ENCODE measurements around the gene DEDD2.
"Not testable (repeated sequence)": the region's sequence is repeated elsewhere in the genome, so short reads cannot be mapped to it uniquely, and the experiment has no call there.

DEDD2 gene, protein sequence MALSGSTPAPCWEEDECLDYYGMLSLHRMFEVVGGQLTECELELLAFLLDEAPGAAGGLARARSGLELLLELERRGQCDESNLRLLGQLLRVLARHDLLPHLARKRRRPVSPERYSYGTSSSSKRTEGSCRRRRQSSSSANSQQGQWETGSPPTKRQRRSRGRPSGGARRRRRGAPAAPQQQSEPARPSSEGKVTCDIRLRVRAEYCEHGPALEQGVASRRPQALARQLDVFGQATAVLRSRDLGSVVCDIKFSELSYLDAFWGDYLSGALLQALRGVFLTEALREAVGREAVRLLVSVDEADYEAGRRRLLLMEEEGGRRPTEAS

DNA sequence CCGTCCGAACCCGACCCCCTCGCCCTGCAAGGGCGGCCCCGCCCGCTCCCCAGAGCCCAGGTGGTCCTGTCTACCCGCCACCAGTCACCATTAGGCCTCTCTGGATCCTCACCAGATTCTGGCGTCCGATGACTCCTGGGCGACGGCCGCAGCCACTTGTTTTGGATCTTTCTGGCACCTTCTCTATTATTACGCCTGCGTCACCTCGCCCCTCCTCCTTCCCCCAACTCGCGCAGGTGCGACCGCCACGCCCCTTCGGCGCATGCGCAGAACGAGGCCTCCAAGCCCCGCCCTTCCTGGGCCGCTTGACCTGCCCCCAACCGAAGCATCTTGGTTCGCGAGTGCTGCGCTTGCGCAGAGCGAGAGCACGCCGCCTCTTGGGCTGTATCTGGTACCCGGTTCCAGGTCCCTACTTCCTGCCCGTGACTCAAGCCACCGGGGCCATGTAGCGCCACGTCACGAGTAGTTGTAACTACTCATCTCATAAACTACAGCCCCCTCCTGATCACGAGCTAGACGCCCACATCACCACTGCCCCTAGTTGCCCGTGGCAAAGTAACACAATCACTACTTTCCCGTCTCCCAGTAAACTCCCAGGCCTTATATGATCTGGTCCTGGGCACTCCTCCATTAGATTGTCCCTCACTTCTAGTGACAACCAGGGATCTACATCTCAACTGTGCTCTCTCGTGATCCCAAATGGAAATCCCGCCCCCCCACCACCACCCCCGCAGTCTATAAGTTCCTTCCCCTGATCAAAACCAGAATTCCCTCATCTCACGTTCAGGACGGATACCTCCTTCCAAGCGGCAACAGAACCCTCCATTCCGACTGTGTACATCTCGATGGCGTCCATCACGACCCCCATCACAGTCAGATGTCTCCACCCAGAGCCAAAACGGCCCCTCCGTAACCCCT, at the start of gene DEDD2:
TSS of gene DEDD2 (minus strand) at position 158 of the 918 bp plus-strand sequence. CDS start 670 bp downstream, outside the sequence.
- Histone ChIP-seq H3K36me3 (peaks cover 30 to 46% (median 35%) of the 10 kb centered on the region in 11 experiments), H3K4me2 (peak within 1 kb of the TSS; percentile 90 to 100 (median 99)), H4K20me1 (peaks cover 33 to 65% (median 47%) of the 10 kb centered on the region in 11 experiments; a peak in 20 of 22 replicates), H3K9ac (peak within 1 kb of the TSS; percentile 76 to 94 (median 85)), H3K27ac (peak within 1 kb of the TSS; percentile 66 to 87 (median 76)), H3K27me3 (no peaks in the 10 kb centered on the region), H3K4me3 (peak within 1 kb of the TSS; percentile 79 to 96 (median 88)), H3K4me1 (peaks cover 60 to 80% (median 67%) of the 10 kb centered on the region in 10 experiments), H3K9me3 (replicated peaks in 1 of 11) (0 out of 22 replicates have a peak, but pooled peaks cover 0 to 1% (median 0%) of the 10 kb centered on the region in 11 experiments)
- no peak for TF ChIP-seq Cebpa-rat (IDR thresholded peaks at IDR 0.05)

DNA sequence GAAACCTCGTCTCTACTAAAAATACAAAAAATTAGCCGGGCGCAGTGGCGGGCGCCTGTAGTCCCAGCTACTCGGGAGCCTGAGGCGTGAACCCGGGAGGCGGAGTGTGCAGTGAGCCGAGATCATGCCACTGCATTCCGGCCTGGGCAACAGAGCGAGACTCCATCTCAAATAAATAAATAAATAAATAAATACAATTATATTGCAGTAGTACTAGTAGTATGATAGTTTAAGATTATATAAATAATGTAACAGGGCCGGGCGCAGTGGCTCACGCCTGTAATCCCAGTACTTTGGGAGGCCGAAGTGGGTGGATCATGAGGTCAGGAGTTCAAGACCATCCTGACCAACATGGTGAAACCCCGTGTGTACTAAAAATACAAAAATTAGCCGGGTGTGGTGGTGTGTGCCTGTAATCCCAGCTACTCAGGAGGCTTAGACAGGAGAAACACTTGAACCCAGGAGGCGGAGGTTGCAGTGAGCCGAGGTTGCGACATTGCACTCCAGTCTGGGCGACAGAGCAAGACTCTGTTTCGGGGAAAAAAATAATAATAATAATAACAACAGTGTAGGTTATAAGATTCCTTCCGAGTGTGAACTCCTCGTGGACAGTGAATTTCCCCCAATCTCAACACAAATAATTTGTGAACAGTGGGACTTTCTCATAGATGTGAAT, 49.6 kb upstream of the DEDD2 start:
- Histone ChIP-seq H4K20me1 (peaks cover 0 to 10% (median 0%) of the 10 kb centered on the region in 11 experiments; a peak in 3 of 22 replicates), H3K4me1 (peaks cover 20 to 40% (median 35%) of the 10 kb centered on the region in 10 experiments), H3K4me3 (peak overlapping the region in 5 of 10 experiments; percentile 60 to 74 (median 71); a peak in 5 of 20 replicates), H3K9ac (peak overlapping the region in 4 of 11 experiments; percentile 89 to 98 (median 93); a peak in 7 of 22 replicates), H3K27ac (peak overlapping the region in 1 of 11 experiments; percentile 96; a peak in 2 of 22 replicates), H3K4me2 (peak overlapping the region; percentile 71 to 97 (median 92))
- H3K27me3 ChIP-seq; H3K36me3 ChIP-seq; H3K9me3 ChIP-seq (replicated peaks in 1 of 11): not testable (repeated sequence)
- 0 out of 22 replicates have a peak, but pooled peaks of 3 of the 11 experiments have one; percentile 13 to 23 (median 14) for TF ChIP-seq Cebpa-rat (IDR thresholded peaks at IDR 0.05)

DNA sequence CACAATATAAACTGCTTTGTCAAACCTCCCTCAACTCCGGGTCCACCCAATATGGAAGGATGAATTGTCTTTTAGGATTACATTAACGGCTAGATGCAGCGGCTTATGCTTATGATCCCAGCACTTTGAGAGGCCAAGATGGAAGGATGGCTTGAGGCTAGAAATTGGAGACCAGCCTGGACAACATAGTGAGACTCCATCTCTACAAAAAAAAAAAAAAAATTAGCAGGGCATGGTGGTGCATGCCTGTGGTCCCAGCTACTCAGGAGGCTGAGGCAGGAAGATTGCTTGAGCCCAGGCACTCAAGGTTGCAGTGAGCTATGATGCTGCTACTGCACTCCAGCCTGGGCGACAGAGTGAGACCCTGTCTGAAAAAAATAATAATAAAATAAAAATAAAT, 48.6 kb upstream of the DEDD2 start:
- not testable (repeated sequence) for H3K4me2 ChIP-seq; H4K20me1 ChIP-seq; H3K9me3 ChIP-seq (replicated peaks in 1 of 11); H3K36me3 ChIP-seq; H3K4me3 ChIP-seq; H3K27ac ChIP-seq; H3K27me3 ChIP-seq; H3K9ac ChIP-seq
- H3K4me1 ChIP-seq = peaks cover 10 to 31% (median 28%) of the 10 kb centered on the region in 10 experiments

DNA sequence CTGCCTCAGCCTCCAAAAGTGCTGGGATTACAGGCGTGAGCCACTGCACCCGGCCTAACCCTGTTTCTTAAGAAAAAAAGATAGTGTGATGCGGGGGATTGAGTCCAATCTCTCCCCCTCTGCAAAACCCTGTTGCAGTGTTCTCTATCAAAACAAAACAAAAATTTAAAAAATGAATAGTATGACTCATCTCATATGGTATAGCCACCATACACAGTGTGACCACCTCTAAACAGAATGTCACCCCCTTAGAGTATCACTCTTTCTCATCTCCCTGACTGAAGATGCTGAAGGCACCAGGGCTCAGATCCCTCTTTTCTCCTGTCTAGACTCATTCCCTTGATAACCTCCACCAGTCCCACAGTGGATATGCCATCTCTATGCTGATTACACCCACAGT, 44.3 kb upstream of the DEDD2 start:
- Histone ChIP-seq H4K20me1 (no peaks in the 10 kb centered on the region), H3K27ac (no peak overlapping the region), H3K4me1 (peaks cover 0 to 6% (median 4%) of the 10 kb centered on the region in 10 experiments; a peak in 14 of 20 replicates), H3K9me3 (replicated peaks in 1 of 11) (no peaks in the 10 kb centered on the region), H3K36me3 (no peaks in the 10 kb centered on the region), H3K4me3 (no peak overlapping the region), H3K4me2 (no peak overlapping the region), H3K9ac (no peak overlapping the region), H3K27me3 (no peaks in the 10 kb centered on the region)
- TF ChIP-seq Cebpa-rat (IDR thresholded peaks at IDR 0.05) = no peak

DNA sequence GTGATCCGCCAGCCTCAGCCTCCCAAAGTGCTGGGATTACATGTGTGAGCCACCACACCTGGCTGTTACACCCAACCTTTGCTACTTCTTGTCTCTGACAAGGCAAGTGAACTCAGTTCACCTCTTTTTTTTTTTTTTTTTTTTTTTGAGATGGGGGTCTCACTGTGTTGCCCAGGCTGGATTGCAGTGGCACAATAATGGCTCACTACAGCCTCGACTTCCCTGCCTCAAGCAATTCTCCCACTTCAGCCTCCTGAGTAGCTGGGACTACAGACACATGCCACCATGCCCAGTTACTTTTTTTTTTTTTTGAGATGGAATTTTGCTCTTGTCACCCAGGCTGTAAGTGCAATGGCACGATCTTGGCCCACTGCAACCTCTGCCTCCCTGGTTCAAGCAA, 40.4 kb upstream of the DEDD2 start:
- H3K36me3 ChIP-seq; H3K9me3 ChIP-seq (replicated peaks in 1 of 11); H4K20me1 ChIP-seq; H3K4me2 ChIP-seq; H3K4me3 ChIP-seq; H3K27ac ChIP-seq; H3K9ac ChIP-seq; H3K27me3 ChIP-seq: not testable (repeated sequence)
- H3K4me1 ChIP-seq = peaks cover 5 to 24% (median 12%) of the 10 kb centered on the region in 10 experiments

DNA sequence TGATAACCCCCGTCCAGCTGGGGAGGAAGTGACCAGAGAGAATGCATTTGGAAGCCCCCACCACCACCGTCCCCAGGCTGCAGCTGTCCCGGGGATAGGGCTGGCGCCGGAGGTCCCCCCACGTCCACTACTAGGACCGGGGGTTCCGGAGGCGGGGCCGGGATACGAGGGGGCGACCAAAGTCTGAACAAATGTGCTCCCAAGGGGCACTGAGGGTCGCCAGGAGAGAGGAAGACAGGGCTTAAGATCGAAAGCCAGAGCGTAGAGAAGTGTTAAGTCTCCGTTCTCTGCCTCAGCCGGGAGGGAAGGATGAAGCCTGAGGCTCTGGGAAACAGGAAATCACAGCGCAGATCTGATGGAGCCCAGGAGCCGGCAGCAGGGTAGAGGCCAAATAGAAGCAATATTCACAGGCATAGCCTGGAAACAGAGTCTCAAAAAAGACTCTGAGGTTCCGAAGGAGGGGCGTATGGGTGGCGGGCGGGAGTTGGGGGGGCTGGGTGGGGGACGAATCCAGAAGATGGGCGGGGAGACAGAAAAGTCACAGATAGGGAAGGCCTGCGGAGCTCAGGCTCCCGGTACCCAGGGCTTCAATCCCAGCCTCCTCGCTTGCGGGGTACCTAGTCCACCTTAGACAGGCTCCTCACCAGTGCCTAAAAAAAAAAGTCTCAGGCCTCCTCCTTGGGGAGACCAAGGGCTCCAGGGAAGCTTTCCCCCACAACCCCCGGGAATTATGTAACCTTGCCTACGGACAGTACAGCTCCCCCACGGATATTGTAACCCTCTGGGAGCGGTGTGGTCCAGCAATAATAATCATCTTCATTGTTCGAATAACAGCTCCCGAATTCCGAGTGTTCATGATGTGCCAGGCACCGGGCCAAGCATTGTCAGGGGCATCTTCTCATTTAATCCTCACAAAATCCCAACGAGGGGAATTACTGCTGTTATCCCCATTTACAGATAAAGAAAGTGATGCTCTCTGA, 38.6 kb upstream of the DEDD2 start:
- H3K4me2 ChIP-seq = peak overlapping the region; percentile 87 to 99 (median 97)
- TF ChIP-seq Cebpa-rat (IDR thresholded peaks at IDR 0.05) = no peak
- peaks cover under 1 to 26% (median 19%) of the 10 kb centered on the region in 11 experiments; a peak in 17 of 22 replicates for H4K20me1 ChIP-seq
- H3K9ac ChIP-seq = peak overlapping the region; percentile 69 to 96 (median 79)
- no peaks in the 10 kb centered on the region for H3K36me3 ChIP-seq
- no peaks in the 10 kb centered on the region for H3K9me3 ChIP-seq (replicated peaks in 1 of 11)
- H3K27me3 ChIP-seq = no peaks in the 10 kb centered on the region
- H3K27ac ChIP-seq = peak overlapping the region; percentile 27 to 93 (median 69); a peak in 20 of 22 replicates
- peaks cover 15 to 41% (median 30%) of the 10 kb centered on the region in 10 experiments for H3K4me1 ChIP-seq
- peak overlapping the region; percentile 88 to 100 (median 99) for H3K4me3 ChIP-seq

DNA sequence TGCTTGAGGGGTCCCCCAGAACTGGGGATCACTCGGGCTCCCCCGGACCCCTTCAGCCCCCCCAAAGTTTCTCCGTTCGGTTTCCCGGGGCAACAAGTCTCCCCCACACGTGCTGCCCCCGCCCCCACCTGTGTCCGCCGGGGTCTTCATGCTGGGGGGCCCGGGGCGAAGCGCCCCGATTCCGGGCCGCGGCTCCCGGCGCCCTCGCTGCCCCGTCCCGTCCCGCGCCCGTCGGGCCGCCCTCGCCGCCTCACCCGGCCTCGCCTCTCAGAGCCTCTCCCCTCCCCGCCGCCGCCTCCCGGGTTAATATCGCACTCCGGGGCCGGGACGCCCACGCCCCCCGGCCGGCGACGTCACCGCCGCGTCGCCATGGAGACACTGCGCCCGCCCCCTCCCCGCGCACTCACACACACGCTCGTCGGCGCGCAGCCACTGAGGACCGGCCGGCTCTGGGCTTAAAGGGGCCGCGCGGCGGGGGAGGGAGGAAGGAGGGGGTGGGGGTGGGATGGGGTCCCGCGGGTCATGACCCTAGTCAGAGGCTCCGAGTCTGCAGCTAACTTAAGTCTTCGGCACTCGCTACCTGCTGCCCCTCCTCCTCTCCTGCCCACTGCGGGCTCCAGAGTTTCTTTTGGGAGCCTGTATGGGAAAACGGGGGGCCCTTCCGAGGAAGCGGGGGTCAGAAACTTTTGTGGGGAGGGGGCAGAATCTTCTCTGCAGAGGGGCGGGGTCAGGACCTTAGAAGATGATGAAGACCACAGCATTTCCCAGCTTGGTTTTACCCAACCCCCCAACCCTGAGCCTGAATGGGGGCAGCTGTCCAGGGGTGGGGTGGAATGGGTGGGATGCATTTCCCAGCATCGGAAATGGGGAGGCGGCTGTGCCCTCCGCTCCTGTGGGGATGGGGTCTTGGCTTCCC, 37.6 kb upstream of the DEDD2 start, which contains the start of gene ERF:
TSS of gene ERF (minus strand) at position 279 of the 916 bp plus-strand sequence. CDS start at position 150, 129 bp downstream.
- peak within 1 kb of the TSS; percentile 89 to 97 (median 94) for H3K27ac ChIP-seq
- peak within 1 kb of the TSS; percentile 87 to 99 (median 97) for H3K4me2 ChIP-seq
- peaks cover 4 to 9% (median 7%) of the 10 kb centered on the region in 11 experiments; a peak in 19 of 22 replicates for H3K36me3 ChIP-seq
- H3K4me3 ChIP-seq = peak within 1 kb of the TSS; percentile 88 to 100 (median 99)
- H3K9ac ChIP-seq = peak within 1 kb of the TSS; percentile 89 to 98 (median 96)
- H3K9me3 ChIP-seq (replicated peaks in 1 of 11) = no peaks in the 10 kb centered on the region
- H3K27me3 ChIP-seq = no peaks in the 10 kb centered on the region
- TF ChIP-seq Cebpa-rat (IDR thresholded peaks at IDR 0.05) = no peak
- H3K4me1 ChIP-seq = peaks cover 24 to 50% (median 40%) of the 10 kb centered on the region in 10 experiments
- peaks cover 10 to 36% (median 28%) of the 10 kb centered on the region in 11 experiments; a peak in 21 of 22 replicates for H4K20me1 ChIP-seq

Data from BLaER1 treated with 17β-estradiol and CSF1 and Interleukin-3, amounts not matched to agents 10 nM and 100 nM (cell line).